Measurements from ENCODE around the gene AGAP2.
"Not testable (repeated sequence)": the region's sequence is repeated elsewhere in the genome, so short reads cannot be mapped to it uniquely, and the experiment has no call there.

Gene AGAP2

GRCh38 chr12:57688931-57689330 lies 49.6 kb downstream of the AGAP2 start:
- DNase-seq: no peak

GRCh38 chr12:57687862-57688261 lies 50.7 kb downstream of the AGAP2 start:
- DNase-seq: no peak

- no peak for DNase-seq
Measured at GRCh38 chr12:57679697-57680096, 58.8 kb downstream of the AGAP2 start.

GRCh38 chr12:57677947-57678346 lies 60.6 kb downstream of the AGAP2 start:
- DNase-seq: not testable (repeated sequence)

GRCh38 chr12:57674691-57675090 lies 63.9 kb downstream of the AGAP2 start:
- no peak for DNase-seq
